Heart left ventricle (tissue), 16 donors: Measurements from ENCODE around the gene SLC6A20. TPM values are rescaled to one million over a fixed set of nuclear protein-coding genes. Genes with fewer than 3 reads are reported as not detected.

ENCODE experiments used
- ATAC-seq, 4 donors: fragments of 200-7000 bp; cut with Tn5 transposase; one replicate each; pipeline ENCODE4 v1.9.1; 2020 to 2022; ENCODE audit warnings: moderate library complexity in 4 of 4, mild to moderate bottlenecking in 3 of 4, moderate number of reproducible peaks in 1 of 4
- DNase-seq, 5 donors: peaks; one replicate each; pipeline ENCODE4 v3.0.0-alpha.2; 2020
- H3K27ac ChIP-seq, 12 donors: fragments of 200-600 bp; sonication (generic) in 4 of 12; one replicate each; pipeline versions ENCODE4 v1.5.0 to v1.8.0; 2016 to 2022; ENCODE audit warnings: mild to moderate bottlenecking in 2 of 12
- H3K27me3 ChIP-seq, 9 donors: fragments of 200-600 bp; sonication (generic) in 2 of 9; one replicate each; pipeline versions ENCODE4 v1.5.1 to v1.8.0; 2016 to 2022; ENCODE audit warnings: mild to moderate bottlenecking in 3 of 9
- H3K36me3 ChIP-seq, 9 donors: fragments of 200-600 bp; sonication (generic) in 2 of 9; one replicate each; pipeline versions ENCODE4 v1.5.0 to v1.8.0; 2018 to 2022; ENCODE audit warnings: mild to moderate bottlenecking in 2 of 9
- H3K4me1 ChIP-seq, 12 donors: fragments of 200-600 bp; sonication (generic) in 4 of 12; one replicate each; pipeline versions ENCODE4 v1.5.0 to v1.8.0; 2016 to 2022; ENCODE audit warnings: mild to moderate bottlenecking in 3 of 12
- H3K4me3 ChIP-seq, 12 donors: fragments of 200-600 bp; sonication (generic) in 4 of 12; one replicate each; pipeline versions ENCODE4 v1.5.0 to v1.8.0; 2017 to 2022; ENCODE audit warnings: mild to moderate bottlenecking in 9 of 12, moderate library complexity in 4 of 12
- H3K9me3 ChIP-seq, 12 donors: fragments of 200-600 bp; sonication (generic) in 4 of 12; one replicate each; pipeline versions ENCODE4 v1.5.0 to v1.8.0; 2016 to 2022; ENCODE audit warnings: mild to moderate bottlenecking in 1 of 12
- POLR2A ChIP-seq, 2 donors: fragments of 450-650 bp; IDR thresholded peaks; one replicate each; pipeline ENCODE4 v1.6.1; 2017; ENCODE audit warnings: antibody characterized with exemption in 2 of 2, mild to moderate bottlenecking in 2 of 2, moderate library complexity in 2 of 2
- WGBS, 4 donors: extraction: QIAGEN DNeasy Blood & Tissue Kit in 2 of 4; methylation state at CpG; one replicate each; pipeline versions ENCODE4 v1.1.5 to v1.1.7; 2013 to 2018; 5-methylcytosine and 5-hydroxymethylcytosine counted together
- intact Hi-C, 10 donors: fragments of 100-400 bp; cut with DNase I; formaldehyde crosslinking; loops; one replicate each; pipeline versions ENCODE4 v1.11.1 to v1.14.2; 2022
- polyA plus RNA-seq, 2 donors: library from polyadenylated mRNA; stranded (reverse); fragments of 200-250 nt; gene quantifications; one replicate each; pipeline ENCODE4 v1.2.3, GENCODE V29; 2013
- total RNA-seq, 9 donors: library from RNA; depleted of rRNA in 2 of 9; stranded (reverse); fragments of >200 nt in 2 of 9; fragmentation: NEBNext Ultra II Directional in 3 of 9; extraction: Animal tissue kit (Norgen Biotek cat#: 25700) in 3 of 9; gene quantifications; one replicate each; pipeline versions ENCODE4 v1.1.0 to v1.2.4, GENCODE V29; 2016 to 2023
- TF ChIP-seq, protein P1 (sequence below), 12 donors: fragments of 200-600 bp; sonication (generic) in 4 of 12; IDR thresholded peaks; one replicate each; pipeline versions ENCODE4 v1.5.0 to v1.8.0; 2018 to 2022; ENCODE audit warnings: antibody characterized with exemption in 12 of 12, mild to moderate bottlenecking in 5 of 12
- donor health status: ischemic (EF 13 %, LVEDD 7.1; RV severe dilation, severe dysfunction).
- donor health status: healthy with polysubstance abuse.
- donor health status: DM: no; HTN: yes; CAD: no.
- donor health status: DM: no; HTN: no; CAD: no.
- donor health status: ischemic (EF 25% LVEDD 6.9; RV normal size, moderate dysfunction).
- donor health status: ischemic (EF 25% LVEDD 5.7; RV mildly dilated, moderate dysfunction).
- donor health status: healthy.
- donor health status: DM: yes; HTN: yes; CAD: no.
- donor health status: ischemic (EF 35%, LVEDD 5.7; RV mildly dilated, moderate dysfunction).
- donor health status: nonischemic (EF 11% LVEDD 7.7; RV severe dilation, severe dysfunction).
- donor health status: DM: yes; HTN: yes; CAD: no.
- donor health status: PGD.
- donor health status: ischemic (EF 29% LVEDD 5.4; RV normal size, mild dysfunction).
- donor health status: nonischemic (EF 23%, LVEDD 6.1; RV moderate dilation, normal function).

SLC6A20 gene
- total and polyA plus RNA-seq, 11 donors = 0.12 to 0.59 (median 0.19) TPM; not detected in 8

DNA sequence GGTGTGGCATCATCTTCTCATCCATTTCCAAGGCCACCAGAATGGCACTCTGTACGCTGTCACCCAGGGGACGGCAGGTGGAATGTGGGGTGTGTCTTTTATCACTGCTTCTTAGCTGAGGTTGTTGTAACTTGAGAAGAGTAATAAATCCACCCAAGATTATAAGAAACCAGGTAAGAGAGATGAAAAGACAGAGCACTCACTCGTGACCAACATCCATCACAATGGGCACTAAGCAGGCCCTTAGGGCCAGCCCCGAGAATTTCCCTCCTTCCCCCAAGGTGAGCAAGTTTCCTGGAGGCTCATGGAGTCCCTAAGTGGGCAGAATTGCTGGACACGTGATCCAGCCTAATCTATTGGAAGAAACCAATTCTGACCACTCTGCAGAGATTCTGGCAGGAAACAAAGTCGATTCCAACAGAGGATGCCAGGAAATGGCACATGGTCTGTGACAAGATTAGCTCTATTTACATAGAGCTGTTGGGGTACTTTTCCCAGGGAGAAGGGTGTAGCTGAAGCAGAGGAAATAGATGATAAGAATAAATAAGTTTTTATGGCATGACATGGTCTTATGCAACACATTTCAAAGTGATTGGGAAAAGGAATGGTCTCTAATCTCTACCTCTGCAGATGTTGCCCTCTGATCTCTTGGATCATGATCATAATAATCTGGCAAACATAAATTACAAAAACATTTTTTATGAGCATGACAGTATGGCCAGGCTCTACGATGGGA, 22.5 kb downstream of the SLC6A20 start:
- TF ChIP-seq, protein P1, sequence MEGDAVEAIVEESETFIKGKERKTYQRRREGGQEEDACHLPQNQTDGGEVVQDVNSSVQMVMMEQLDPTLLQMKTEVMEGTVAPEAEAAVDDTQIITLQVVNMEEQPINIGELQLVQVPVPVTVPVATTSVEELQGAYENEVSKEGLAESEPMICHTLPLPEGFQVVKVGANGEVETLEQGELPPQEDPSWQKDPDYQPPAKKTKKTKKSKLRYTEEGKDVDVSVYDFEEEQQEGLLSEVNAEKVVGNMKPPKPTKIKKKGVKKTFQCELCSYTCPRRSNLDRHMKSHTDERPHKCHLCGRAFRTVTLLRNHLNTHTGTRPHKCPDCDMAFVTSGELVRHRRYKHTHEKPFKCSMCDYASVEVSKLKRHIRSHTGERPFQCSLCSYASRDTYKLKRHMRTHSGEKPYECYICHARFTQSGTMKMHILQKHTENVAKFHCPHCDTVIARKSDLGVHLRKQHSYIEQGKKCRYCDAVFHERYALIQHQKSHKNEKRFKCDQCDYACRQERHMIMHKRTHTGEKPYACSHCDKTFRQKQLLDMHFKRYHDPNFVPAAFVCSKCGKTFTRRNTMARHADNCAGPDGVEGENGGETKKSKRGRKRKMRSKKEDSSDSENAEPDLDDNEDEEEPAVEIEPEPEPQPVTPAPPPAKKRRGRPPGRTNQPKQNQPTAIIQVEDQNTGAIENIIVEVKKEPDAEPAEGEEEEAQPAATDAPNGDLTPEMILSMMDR (IDR thresholded peaks at IDR 0.05) = no peak
- no peak for TF ChIP-seq POLR2A (IDR thresholded peaks at IDR 0.05)
- no peak for ATAC-seq
- 44 to 55% (median 53%) methylated on average over 7 of the region's 7 CpGs for WGBS, 4 donors

DNA sequence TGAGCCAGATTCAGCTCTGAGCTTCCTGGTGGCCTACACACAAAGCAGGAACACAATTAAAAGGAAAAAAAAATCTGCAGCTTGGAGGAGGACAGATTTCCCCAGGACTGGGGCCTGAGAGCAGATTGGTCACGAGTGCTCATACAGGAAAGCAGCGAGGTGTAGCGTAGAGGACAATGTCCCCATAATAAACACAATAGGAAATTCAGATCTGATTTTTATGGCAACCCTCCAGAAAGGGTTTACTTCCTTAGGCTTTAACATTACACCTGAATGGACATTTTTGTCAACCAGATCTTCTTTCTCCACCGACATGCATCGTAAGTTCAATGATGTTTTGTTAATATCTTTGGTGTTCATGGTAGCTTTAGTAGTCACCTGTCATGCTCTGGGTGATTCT, 23.3 kb downstream of the SLC6A20 start:
- WGBS, 4 donors = 61 to 75% (median 70%) methylated on average over 5 of the region's 5 CpGs
- no peaks in the 10 kb centered on the region for H3K4me1 ChIP-seq
- no peaks in the 10 kb centered on the region for H3K36me3 ChIP-seq
- H3K4me3 ChIP-seq = no peak overlapping the region
- TF ChIP-seq, protein P1 (IDR thresholded peaks at IDR 0.05) = no peak
- no peak for TF ChIP-seq POLR2A (IDR thresholded peaks at IDR 0.05)
- H3K9me3 ChIP-seq = no peaks in the 10 kb centered on the region
- no peak overlapping the region for H3K27ac ChIP-seq
- H3K27me3 ChIP-seq = peaks cover 0 to 7% (median 0%) of the 10 kb centered on the region in 9 donors
- DNase-seq = peak in 1 of 5 donors; percentile 1
- ATAC-seq = no peak
- intact Hi-C loops = no loop called here

More for the DNA sequence above, 22.5 kb downstream of the SLC6A20 start:
- peaks cover 0 to 7% (median 0%) of the 10 kb centered on the region in 9 donors for H3K27me3 ChIP-seq
- no peaks in the 10 kb centered on the region for H3K36me3 ChIP-seq
- no peaks in the 10 kb centered on the region for H3K9me3 ChIP-seq
- no peak overlapping the region for H3K4me3 ChIP-seq
- H3K4me1 ChIP-seq = no peaks in the 10 kb centered on the region
- intact Hi-C loops = no loop called here
- DNase-seq = no peak
- no peak overlapping the region for H3K27ac ChIP-seq

DNA sequence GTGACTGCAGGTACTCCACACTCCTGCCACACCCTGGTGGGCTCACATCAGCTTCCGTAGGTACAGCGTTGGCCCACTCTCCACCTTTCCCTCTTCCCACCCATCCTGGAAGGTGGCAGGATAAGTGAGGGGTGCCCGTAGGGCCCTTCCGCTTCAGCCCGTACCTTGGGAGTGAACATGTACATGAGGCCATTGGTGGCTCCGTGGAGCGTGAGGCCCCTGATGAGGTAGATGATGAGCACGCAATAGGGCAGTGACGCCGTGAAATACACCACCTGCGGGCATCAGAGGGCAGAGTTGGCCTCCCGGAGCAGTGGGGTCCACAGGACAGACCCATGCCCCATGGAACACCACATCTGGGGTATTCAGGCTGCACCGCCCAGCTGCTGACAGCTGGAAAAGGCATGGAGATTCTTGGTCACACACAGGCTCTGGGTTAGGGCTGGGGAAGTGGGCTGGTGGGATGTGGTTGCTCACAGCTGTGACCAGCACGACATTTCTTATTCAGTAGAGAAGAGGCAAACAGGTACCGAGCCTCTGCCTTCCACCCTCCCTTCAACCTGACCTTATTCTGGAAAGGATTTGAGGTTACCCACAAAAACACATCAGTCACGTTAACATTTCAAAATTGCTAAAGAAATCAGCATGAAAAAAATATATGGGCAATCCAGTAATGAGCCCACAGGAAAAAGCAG, 23.8 kb downstream of the SLC6A20 start:
- 90 to 95% (median 91%) methylated on average over 16 of the region's 16 CpGs for WGBS, 4 donors
- Histone ChIP-seq H3K36me3 (no peaks in the 10 kb centered on the region), H3K4me1 (no peaks in the 10 kb centered on the region), H3K27ac (no peak overlapping the region), H3K27me3 (peaks cover 0 to 7% (median 0%) of the 10 kb centered on the region in 9 donors), H3K9me3 (peaks cover 0 to 4% (median 0%) of the 10 kb centered on the region in 12 donors), H3K4me3 (no peak overlapping the region)
- ATAC-seq (peak in 1 of 4 donors; percentile 21), DNase-seq (peak in 1 of 5 donors; percentile 4)
- intact Hi-C loops = no loop called here
- TF ChIP-seq, protein P1 (IDR thresholded peaks at IDR 0.05) = no peak
- TF ChIP-seq POLR2A (IDR thresholded peaks at IDR 0.05) = no peak

DNA sequence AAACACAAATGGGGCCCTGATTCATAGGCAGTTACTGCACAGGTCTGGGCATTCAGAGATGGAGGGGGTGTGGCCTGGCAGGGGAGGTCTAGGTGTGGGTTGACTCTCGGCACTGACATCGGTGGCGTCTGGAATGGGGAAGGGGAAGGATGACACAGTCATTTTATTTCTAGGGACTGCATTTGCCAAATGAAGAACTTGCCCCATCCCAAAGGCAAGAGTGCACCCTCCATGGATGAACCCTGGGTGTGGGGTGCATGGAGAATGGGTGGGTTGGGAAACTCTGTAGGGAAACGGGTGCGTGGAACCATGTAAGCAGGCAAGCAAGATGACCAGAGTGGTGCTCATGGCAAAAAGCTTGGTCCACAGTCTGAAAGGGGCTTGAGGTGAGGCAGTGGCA, 24.5 kb downstream of the SLC6A20 start:
- WGBS, 4 donors = 87 to 95% (median 92%) methylated on average over 5 of the region's 5 CpGs
- Histone ChIP-seq H3K4me3 (no peak overlapping the region), H3K27ac (no peak overlapping the region), H3K36me3 (no peaks in the 10 kb centered on the region), H3K27me3 (peaks cover 0 to 7% (median 0%) of the 10 kb centered on the region in 9 donors), H3K9me3 (peaks cover 0 to 11% (median 0%) of the 10 kb centered on the region in 12 donors), H3K4me1 (no peaks in the 10 kb centered on the region)
- TF ChIP-seq, protein P1 (IDR thresholded peaks at IDR 0.05) = no peak
- TF ChIP-seq POLR2A (IDR thresholded peaks at IDR 0.05) = no peak
- DNase-seq (peak in 1 of 5 donors; percentile 5), ATAC-seq (no peak)
- intact Hi-C loops = no loop called here
